TTC549 (cell line): ENCODE results near the gene SOX30.

ENCODE experiments used
- FAIRE-seq: peaks from 2 replicates; lab custom pipeline; 2012; peaks lifted over from hg19 to GRCh38; lab: Jason Lieb, UNC

Gene SOX30

DNA sequence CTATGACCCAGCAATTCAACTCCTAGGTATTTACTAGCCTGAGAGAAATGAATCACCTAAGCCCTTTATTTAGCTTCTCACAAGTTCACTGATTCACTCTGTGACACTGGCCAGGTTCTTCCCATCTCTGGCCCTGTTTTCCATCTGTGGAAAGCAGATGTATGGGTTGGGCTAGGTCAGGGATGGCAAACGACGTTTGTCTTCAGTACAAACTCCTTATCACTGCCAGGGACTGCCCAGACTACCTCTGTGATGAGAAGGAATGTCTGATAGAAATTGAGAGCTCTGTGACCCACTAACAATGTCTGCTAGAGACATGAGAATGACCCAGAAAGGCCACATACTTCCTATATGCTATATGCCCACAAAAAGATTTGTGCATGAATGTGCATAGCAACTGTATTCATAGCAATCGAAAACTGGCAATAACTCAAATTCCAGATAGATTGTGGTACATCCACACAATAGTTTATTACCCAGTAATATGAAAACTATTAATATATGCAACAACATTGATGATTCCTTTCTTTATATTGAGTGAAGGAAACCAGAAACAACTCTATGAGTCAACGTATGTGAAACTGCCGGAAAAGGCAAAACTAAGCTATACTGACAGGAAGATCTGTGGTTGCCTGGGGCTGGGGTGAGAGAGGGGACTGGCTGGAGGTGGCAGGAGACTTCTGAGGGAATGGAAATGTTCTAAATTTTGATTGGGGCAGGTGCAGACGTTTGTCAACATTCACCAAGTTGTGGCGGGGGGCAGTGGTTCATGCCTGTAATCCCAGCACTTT, 44.7 kb downstream of the SOX30 start:
- no peak for FAIRE-seq

DNA sequence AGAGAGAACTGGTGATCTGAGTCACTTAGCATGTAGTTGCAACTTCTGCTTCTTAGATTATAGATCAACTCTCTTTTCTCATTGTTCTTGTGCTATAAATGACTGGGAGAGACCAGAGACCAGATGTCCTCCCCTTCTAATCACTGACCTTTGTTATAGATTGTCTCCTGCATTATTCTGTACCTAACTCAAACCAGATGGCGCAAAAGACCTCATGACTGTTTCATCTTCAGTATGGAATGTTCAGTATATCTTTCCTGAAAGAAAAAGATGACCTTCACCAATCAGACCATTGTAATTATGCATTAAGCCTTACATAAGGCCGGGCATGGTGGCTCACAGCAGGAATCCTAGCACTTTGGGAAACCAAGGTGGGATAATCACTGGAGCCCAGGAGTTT, 46.2 kb downstream of the SOX30 start:
- FAIRE-seq: no peak

DNA sequence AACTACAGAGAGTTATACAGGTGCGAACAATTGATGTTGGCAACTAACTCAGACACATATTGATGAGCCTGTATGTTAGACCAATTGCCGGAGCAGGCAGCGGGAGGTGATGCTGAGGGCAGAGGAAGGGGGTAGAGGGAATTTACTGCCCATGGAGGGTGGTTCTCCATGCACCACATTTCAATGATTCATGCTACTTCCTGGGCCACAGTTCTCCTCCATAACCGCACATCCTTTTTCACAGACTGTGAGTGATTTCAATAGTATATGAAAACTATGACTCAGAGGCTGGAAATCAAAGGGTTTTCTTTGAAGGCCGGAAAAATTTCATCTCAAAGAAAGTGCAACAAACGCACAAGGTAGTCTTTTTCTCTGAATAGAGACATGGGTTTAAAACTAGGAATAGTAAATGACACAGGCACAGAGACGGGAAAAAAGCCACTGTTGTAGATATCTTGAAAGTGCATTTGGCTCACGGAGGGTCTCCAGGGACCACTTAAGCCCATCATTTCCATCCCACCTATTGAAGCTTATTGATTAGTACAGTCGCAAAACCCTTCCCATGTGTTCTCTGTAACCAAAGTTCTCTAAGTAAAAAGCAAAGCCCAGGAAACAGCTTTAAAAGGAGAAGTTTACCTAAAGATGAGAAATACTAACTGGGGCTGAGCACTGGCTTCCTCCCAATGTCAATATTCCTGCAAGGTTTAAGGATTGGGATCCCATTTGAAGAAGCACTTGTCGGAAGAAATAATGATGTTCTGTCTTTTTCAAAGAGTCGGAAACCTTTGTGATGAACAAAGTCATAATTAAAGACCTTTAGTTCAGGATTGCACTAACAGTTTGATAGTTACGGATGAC, 48.7 kb downstream of the SOX30 start:
- FAIRE-seq: no peak

DNA sequence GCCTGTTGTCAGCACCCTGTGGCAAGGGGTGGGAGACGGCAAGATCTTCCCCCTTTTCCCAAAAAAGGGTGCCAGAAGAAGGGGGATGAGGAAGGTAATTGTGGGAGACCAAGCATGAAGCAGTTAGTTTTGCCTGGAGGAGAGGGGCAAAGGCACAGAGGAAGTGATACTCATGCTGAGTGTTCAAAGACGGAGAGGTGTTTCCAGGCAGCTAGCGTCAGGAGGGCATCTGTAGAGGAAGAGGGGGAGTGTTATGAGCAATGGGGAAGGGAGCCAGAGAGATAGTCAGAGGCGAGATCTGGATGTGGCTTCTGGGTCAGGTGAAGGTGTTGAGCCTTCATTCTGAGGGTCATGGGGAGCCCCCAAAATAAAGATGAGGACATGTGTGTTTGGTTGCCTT, 49.7 kb downstream of the SOX30 start:
- no peak for FAIRE-seq

DNA sequence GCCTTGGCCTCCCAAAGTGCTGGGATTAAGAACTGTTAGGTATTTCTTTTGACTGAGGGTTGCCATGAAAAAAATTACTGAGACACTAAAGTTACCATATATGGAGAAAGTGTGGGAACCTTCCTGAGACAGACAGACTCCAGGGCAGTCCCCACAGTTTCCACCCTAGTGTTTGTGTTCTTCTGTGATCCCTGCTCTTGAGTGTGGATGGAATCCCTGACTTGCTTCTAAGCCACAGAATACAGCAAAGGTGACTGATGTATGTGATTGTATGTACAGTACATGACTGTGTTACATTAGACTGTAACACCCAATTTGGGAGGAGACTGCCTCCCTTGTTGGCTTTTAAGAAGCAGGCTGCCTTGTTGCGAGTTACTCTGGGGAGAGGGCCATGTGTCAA, 52.0 kb downstream of the SOX30 start:
- no peak for FAIRE-seq

DNA sequence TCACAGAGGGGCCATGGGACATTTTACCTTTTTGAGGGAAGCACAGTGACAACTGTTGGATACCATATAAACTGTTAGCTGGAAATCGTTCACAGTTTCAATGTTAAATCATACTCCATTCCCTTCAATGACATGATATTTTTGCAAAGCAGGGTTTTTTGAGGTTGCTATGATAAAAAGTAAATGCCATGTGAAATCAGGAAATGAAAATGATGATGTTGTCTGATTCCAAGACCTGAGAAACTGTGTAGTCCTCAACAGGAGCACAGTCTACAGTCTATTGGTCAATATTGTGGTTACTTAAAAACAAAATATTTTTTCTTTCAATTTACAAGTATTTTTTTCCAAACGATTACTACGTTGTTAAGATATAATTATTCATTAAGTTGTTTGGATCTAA, 52.7 kb downstream of the SOX30 start:
- no peak for FAIRE-seq

DNA sequence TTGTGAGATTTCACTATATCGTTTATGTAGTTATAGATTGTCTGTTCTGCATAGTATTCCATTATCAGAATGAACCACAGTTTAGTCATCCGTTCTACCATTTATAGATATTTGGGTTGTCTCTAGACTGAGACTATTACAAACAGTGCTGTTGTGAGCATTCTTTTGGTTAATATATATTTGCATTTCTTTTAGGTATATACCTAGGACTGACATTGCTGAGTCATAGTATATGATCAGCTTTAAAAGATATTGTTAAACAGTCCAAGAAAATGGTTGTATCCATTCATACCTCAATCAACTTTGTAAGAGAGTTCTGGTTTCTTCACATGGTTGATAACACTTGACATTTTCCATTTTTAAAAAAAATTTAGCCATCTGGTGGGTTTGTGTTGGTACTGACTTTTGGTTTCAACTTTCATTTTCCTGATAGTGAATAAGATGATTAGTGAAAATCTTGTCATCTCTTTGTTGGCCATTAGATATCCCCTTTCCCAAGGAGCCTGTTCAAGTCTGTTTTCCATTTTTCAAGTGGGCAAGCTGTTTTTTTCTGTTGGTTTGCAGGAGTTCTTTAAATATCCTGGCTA, 53.8 kb downstream of the SOX30 start:
- FAIRE-seq: no peak

DNA sequence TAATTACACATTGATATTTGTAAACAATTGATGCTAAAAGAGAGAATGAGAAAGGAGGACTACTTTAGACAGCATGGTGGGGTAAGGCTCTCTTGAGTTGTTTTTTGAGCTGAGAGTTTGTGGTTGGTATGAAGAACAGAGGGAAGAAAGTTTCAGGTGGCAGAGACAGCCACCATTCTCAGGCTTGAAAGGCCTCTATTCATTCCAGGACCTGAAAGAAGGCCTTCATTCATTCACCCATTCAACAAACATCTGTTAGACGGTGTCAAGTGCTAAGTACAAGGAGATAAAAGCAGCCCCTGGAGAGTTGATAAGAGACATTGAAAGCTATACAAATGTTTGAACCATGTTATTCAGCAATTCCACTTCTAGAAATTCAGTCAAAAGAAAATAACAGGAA, 55.0 kb downstream of the SOX30 start:
- no peak for FAIRE-seq

DNA sequence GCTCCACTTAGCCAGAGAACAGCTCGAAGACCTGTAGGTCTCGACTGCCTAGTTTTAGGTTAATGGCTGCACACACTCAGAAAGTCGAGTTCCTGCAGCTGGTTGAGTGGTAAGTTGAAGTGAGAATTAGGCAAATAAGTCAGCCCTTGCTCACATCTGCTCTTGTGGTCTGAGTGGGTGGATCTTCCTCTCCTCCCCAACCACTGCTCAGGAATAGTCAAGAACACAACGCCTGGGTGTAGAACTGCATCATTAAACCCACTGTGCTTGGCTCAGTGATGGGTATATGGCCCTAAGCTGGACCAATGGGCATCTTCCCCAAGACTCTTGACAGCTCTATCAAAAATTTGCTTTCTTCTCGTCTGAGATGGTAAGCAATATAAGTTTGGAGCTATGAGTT, 55.8 kb downstream of the SOX30 start:
- FAIRE-seq: no peak

DNA sequence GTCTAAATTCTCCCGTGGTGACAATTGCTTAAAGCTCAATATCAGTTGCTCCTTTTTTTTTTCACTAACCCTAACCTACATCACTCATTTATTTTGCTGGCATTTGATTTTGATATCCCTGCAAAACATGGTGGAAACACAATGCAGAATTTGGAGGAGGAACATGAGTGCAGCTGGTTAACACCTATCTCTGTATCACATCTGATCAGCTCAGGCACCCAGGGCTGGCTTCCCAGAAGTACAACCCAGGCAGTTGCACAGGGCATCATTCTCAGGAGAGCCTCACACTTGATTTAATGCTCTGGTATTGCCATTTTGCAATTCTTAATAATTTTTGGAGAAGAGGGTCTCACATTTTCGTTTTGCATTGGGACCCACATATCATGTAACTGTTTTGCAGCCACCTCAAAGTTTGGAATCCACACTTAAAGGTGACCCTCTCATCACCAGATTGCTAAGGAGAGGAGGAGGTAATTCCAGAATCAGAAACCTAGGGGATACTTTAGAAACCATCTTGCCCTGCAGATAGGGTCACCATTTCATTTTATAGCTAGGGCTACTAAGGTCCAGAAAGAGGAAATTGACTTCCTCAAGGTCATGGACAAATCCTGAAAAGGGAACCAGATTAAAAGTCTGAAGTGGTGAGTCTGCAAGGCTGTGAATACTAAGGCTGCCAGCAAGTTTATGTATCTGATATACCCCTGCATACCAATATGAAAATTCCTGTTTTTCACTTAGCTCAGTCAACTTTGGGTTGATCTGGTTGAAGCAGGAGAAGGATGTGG, 57.4 kb downstream of the SOX30 start:
- FAIRE-seq: no peak

DNA sequence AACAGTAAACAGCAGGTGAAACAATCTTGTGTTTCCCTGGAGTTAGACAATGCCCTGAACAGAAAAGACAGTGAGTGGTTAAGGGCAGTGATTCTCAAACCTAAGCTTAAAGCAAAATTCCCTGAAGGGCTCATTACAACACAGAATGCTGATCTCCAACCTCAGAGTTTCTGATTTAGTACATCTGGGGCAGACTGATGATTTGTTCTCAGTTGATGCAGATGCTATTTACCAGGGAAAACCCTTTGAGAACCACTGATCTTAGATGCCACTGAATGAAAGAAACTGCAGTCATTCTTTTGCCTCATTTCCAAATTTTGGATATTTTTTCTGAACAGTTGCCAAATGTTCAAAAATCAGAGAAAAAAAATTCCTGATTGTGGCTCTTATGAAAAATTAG, 58.0 kb downstream of the SOX30 start:
- no peak for FAIRE-seq

DNA sequence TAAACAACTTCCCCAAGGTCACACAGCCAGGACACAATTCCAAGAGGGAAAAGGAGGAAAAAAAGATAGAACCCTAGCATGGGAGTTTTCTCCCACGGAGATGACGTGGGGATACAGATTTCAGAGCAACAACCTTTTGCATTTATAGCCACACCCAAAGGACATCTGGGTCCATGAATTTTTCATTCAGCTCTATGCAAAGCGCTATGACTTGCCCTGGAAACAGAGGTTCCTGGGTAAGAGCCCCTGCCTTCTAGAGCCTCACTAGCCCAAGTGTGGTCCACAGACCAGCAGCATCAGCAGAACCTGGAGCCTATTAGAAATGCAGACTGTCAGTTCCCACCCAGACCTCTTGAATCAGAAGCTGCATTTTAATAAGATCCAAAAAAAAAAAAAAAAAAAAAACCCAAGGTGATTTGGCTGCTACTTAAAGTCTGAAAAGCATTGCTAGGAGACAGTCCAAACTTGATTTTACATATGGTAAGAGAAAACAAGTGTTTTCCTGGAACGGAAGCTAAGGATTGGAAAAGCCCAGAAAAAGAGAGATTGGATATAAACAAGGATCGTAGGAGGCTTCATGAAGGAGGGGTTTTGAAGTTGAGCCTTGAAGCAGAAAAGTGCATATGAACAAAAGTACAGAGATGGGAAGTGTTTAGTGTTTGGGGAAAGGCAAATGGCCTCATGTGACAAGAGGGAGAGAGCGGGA, 59.0 kb downstream of the SOX30 start:
- no peak for FAIRE-seq

DNA sequence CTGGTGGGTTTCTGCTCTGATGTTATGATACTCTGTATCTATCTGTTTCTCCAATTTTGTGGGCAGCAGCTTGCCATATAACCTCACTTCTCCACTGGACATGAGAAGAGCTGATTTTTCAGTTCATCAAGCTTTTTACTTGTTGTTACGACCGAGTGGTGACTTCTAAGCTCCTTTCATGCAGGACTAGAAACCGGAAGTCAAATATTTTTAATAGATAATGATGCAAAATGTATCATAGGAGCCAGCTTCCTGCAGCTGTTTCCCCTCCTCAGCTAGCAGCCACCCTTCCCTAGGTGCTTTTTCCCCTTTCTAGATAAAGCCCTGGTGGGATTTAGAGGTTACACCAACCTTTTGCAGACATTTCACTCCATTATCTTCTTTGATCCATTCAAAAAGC, 59.6 kb downstream of the SOX30 start:
- no peak for FAIRE-seq

DNA sequence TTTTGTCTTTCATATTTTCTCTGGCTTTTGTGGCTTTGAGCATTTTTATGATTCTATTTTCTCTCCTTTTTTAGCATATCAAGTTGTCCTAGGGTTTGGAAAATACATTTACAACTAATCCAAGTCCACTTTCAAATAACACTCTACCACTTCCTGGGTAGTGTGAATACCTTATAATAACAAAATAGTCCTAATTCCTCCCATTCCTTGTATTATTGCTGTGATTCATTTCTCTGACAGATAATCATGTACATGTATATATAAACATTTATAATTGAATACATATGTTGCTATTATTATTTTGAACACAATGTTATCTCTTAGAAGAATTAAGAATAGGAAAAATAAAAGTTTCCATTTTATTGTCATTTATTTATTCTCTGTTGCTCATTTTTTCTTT, 61.8 kb downstream of the SOX30 start:
- FAIRE-seq: no peak

DNA sequence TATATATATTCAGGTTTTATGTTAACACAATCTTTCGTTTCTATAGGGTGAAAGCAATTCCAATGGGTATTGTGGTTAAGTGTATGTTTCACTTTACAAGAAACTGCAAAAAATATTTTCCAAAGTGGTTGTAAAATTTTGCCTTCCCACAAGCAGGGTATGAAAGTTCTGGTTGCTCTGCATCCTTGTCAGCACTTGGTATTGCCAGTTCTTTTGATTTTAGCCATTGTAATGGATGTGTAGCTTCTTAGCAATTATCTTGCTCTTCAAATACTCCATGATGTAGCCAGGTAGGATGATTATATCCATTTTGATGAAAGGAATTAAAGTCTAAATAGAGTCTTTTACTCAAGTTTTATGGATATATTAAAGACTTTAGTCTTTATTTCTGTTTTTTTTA, 67.6 kb downstream of the SOX30 start:
- no peak for FAIRE-seq

DNA sequence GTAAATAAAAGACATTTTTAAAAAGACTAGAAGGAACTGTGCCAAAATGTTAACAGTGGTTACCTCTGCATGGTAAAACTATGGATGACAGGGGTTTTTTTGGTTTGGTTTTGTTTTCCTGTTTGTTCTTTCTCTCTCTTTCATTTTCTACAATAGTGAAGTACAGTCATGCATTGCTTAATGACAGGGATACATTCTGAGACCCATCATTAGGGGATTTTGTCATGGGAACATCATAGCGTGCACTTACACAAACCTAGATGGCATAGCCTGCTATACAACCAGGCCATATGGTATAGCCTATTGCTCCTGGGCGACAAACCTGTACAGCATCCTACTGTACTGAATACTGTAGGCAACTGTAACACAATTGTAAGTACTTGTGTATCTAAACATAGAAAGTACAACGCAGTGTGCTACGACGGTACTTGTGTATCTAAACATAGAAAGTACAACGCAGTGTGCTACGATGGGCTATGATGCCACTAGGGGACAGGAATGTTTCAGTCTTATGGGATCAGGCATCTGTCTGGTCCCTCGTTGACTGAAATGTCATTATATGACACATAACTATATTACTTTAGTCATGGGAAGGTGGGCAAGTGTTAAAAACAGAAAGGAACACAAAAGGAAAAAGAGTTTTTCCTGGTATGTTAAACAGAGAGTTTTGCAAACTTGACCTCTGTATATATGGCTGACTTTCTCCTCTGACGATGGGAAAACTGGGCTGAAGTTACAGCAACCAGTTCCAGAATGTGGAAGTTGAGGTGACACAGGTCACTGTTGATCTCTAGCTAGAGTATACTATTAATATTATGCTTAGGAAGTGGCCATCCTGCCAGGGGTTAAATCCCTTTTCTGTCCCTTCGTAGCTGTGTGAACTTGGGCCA, 69.3 kb downstream of the SOX30 start:
- FAIRE-seq: no peak

DNA sequence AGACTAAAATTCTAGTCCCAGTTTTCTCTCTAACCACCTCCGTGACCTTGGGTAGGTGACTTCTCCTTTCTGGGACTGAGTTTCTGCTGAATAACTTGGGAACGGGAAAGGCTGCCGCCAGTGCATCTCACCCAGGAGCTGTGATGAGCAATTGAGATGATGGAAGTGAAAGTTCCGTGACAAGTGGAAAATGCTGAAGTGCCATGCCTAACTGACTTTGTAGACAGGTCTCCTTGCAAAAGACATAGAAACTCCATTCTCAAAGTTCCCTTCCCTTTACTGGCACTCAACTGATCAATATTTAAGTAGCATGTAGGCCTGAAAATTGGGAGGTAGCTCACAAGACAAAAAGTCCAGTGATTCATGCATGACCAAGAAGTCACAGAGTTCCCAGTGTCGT, 70.3 kb downstream of the SOX30 start:
- no peak for FAIRE-seq

DNA sequence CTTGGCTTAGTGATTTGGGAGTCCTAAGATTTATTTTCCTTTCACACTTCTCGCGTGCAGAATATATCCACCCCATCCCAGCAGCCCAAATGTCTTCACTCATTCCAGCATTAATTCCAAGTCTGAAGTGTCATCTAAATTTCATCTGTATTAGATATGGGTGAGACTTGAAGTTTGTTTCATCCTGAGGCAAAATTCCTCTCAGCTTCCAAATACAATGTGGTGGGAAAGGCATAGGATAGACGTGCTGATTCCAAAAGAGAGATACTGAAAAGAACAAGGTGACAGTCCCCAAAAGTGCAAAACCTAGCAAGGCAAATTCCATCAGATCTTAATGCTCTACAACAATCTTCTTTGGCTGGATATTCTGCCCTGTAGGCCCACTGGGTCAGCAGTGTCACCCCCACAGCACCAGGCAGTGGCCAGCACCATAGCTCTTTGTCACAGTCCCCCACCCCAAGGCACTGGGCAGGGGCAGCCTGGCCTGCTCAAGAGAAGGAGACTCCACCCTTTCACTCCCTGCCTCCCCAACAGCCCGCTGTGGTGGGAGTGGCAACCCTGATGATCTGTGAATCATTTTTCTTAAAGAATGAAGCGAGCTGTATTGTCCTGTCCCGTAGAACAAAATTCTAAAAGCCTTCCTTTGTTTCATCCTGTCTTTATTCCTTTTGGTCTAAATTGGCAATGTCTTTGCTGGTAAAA, 74.0 kb downstream of the SOX30 start:
- FAIRE-seq: no peak

DNA sequence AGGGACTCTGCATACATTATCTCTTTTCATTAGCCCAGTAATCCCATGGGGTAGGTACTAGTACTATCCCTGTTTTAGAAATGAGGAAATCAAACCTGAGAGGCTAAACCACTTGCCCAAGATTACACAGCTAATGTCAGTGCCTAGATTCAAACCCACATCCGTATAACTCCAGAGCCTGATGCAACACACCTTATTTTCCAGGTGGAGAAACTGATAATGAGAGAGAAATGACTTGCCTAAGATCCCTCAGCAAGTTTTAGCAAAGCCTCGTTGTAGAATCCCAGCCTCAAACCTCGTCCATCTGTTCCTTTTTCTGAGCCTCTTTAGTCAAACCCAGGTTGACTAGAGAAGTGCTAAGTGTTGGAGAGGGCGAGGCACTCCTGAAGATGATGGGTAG, 75.6 kb downstream of the SOX30 start:
- no peak for FAIRE-seq
